IMR-90 (cell line): ENCODE results near the gene SLC28A3. TPM values are rescaled to one million over a fixed set of nuclear protein-coding genes. Genes with fewer than 3 reads are reported as not detected.

Experiments
- ATAC-seq: fragments of 200-7000 bp; cut with Tn5 transposase; 2 replicates; pipeline ENCODE4 v1.9.1; 2020; ENCODE audit warnings: low read depth, mild to moderate bottlenecking, moderate library complexity
- BruUV-seq: library from RNA; stranded (reverse); fragments of 400-500 nt; replicated peaks from 2 replicates; lab custom pipeline; 2021; lab: Mats Ljungman, UMichigan
- CTCF ChIA-PET: fragments of 300-600 bp; formaldehyde crosslinking; extraction: SDS; loops from one replicate; lab custom pipeline; 2021; ENCODE audit warnings: antibody characterized with exemption; lab: Yijun Ruan, JAX
- POLR2A ChIA-PET: fragments of 300-600 bp; sonication (Branson Sonifier 250); formaldehyde crosslinking; loops from one replicate; lab custom pipeline; 2022; ENCODE audit warnings: antibody characterized with exemption; ENCODE audit not compliant: unreplicated experiment; lab: Charles Lee
- DNase-seq: peaks from one replicate; pipeline ENCODE4 v3.0.0; 2013
- H2AFZ ChIP-seq: replicated peaks from 2 replicates; pipeline ENCODE3; 2013; ENCODE audit warnings: low read length, mild to moderate bottlenecking; ENCODE audit not compliant: poor library complexity
- H2AK5ac ChIP-seq: 2 replicates; pipeline ENCODE4 v1.6.1; 2013; ENCODE audit warnings: low read depth, low read length, inconsistent platforms
- H2AK9ac ChIP-seq: replicated peaks from 2 replicates; pipeline ENCODE3; 2013; ENCODE audit warnings: mild to moderate bottlenecking, low read depth, low read length, moderate library complexity; ENCODE audit not compliant: poor library complexity
- H2BK120ac ChIP-seq: 2 replicates; pipeline ENCODE4 v1.6.1; 2013; ENCODE audit warnings: low read depth, low read length, inconsistent platforms
- H2BK15ac ChIP-seq: 3 replicates; pipeline ENCODE4 v1.6.1; 2013; ENCODE audit warnings: low read depth, low read length, inconsistent platforms
- H2BK20ac ChIP-seq: 2 replicates; pipeline ENCODE4 v1.6.1; 2013; ENCODE audit warnings: low read depth, mild to moderate bottlenecking, inconsistent platforms, low read length, moderate library complexity
- H2BK5ac ChIP-seq: 2 replicates; pipeline ENCODE4 v1.6.1; 2013; ENCODE audit warnings: mild to moderate bottlenecking, low read depth, low read length, inconsistent platforms; ENCODE audit not compliant: poor library complexity, severe bottlenecking
- H3K14ac ChIP-seq: replicated peaks from 2 replicates; pipeline ENCODE4 v1.6.1; 2013; ENCODE audit warnings: low read depth, low read length, inconsistent platforms
- H3K18ac ChIP-seq: 2 replicates; pipeline ENCODE4 v1.6.1; 2013; ENCODE audit warnings: low read depth, low read length, control low read depth
- H3K23ac ChIP-seq: 2 replicates; pipeline ENCODE4 v1.6.1; 2013; ENCODE audit warnings: low read depth, low read length, inconsistent platforms
- H3K27ac ChIP-seq: 2 replicates; pipeline ENCODE4 v1.5.1; 2013; ENCODE audit warnings: mild to moderate bottlenecking, control low read depth, low read length; ENCODE audit not compliant: insufficient read depth
- H3K27me3 ChIP-seq: 2 replicates; pipeline ENCODE4 v1.6.1; 2013; ENCODE audit warnings: low read length; ENCODE audit not compliant: control insufficient read depth, insufficient read depth
- H3K36me3 ChIP-seq: 2 replicates; pipeline ENCODE4 v1.6.1; 2013; ENCODE audit warnings: low read length, mixed read lengths; ENCODE audit not compliant: control insufficient read depth, insufficient read depth
- H3K4ac ChIP-seq: 2 replicates; pipeline ENCODE4 v1.6.1; 2013; ENCODE audit warnings: low read depth, low read length, inconsistent platforms
- H3K4me1 ChIP-seq: 2 replicates; pipeline ENCODE4 v1.6.1; 2013; ENCODE audit warnings: low read length, mixed read lengths; ENCODE audit not compliant: control insufficient read depth, insufficient read depth
- H3K4me2 ChIP-seq: 2 replicates; pipeline ENCODE4 v1.6.1; 2013; ENCODE audit warnings: low read depth, mild to moderate bottlenecking, control low read depth, low read length, moderate library complexity
- H3K4me3 ChIP-seq: 2 replicates; pipeline ENCODE4 v1.5.1; 2013; ENCODE audit warnings: low read depth, mild to moderate bottlenecking, control low read depth, low read length, moderate library complexity; ENCODE audit not compliant: insufficient read depth
- H3K56ac ChIP-seq: 2 replicates; pipeline ENCODE4 v1.6.1; 2013; ENCODE audit warnings: low read length, inconsistent platforms; ENCODE audit not compliant: insufficient read depth; ENCODE audit errors: extremely low read depth
- H3K79me1 ChIP-seq, 2 experiments: 2 replicates each; pipeline ENCODE4 v1.6.1; 2013; ENCODE audit warnings: low read length in 2 of 2, inconsistent platforms in 1 of 2, low read depth in 1 of 2
- H3K9ac ChIP-seq: 2 replicates; pipeline ENCODE4 v1.6.1; 2013; ENCODE audit warnings: low read depth, low read length, control low read depth
- H3K9me1 ChIP-seq: 2 replicates; pipeline ENCODE4 v1.6.1; 2013; ENCODE audit warnings: low read length, inconsistent platforms; ENCODE audit not compliant: insufficient read depth
- H3K9me3 ChIP-seq: 2 replicates; pipeline ENCODE4 v1.6.1; 2013; ENCODE audit warnings: low read length; ENCODE audit not compliant: control insufficient read depth, insufficient read depth
- H4K20me1 ChIP-seq: 2 replicates; pipeline ENCODE4 v1.6.1; 2013; ENCODE audit warnings: low read length, inconsistent platforms; ENCODE audit not compliant: insufficient read depth
- H4K5ac ChIP-seq: 2 replicates; pipeline ENCODE4 v1.6.1; 2013; ENCODE audit warnings: mild to moderate bottlenecking, low read depth, low read length, control low read depth
- H4K8ac ChIP-seq, 2 experiments: 2 replicates each; pipeline ENCODE4 v1.6.1; 2013; ENCODE audit warnings: low read depth in 2 of 2, low read length in 2 of 2, control low read depth in 1 of 2, inconsistent platforms in 1 of 2
- H4K91ac ChIP-seq: 2 replicates; pipeline ENCODE4 v1.6.1; 2013; ENCODE audit warnings: low read depth, low read length, inconsistent platforms; ENCODE audit not compliant: insufficient read depth
- BHLHE40 ChIP-seq: fragments of 150-350 bp; IDR thresholded peaks from 2 replicates; pipeline ENCODE4 v1.6.1; 2016; ENCODE audit warnings: mild to moderate bottlenecking, low read depth, low read length
- CEBPB ChIP-seq: IDR thresholded peaks from 2 replicates; pipeline ENCODE4 v1.6.1; 2012; ENCODE audit warnings: low read depth, low read length, improper control_type of control experiment
- CTCF ChIP-seq: conservative IDR thresholded peaks from 2 replicates; pipeline ENCODE4 v1.5.1; 2012; ENCODE audit warnings: mild to moderate bottlenecking, low read depth, low read length, improper control_type of control experiment
- FOS ChIP-seq: fragments of 150-350 bp; IDR thresholded peaks from 2 replicates; pipeline ENCODE4 v1.6.1; 2016; ENCODE audit warnings: low read depth, low read length
- MAFK ChIP-seq: IDR thresholded peaks from 2 replicates; pipeline ENCODE4 v1.6.1; 2012; ENCODE audit warnings: low read depth, low read length, improper control_type of control experiment
- MAZ ChIP-seq: IDR thresholded peaks from 2 replicates; pipeline ENCODE4 v1.6.1; 2012; ENCODE audit warnings: low read depth, mild to moderate bottlenecking, low read length, improper control_type of control experiment, moderate library complexity, borderline replicate concordance
- MXI1 ChIP-seq: IDR thresholded peaks from 2 replicates; pipeline ENCODE4 v1.6.1; 2012; ENCODE audit warnings: low read depth, mild to moderate bottlenecking, low read length, moderate library complexity, borderline replicate concordance
- RAD21 ChIP-seq: IDR thresholded peaks from 2 replicates; pipeline ENCODE4 v1.6.1; 2012; ENCODE audit warnings: low read length, improper control_type of control experiment
- RCOR1 ChIP-seq: IDR thresholded peaks from 2 replicates; pipeline ENCODE4 v1.6.1; 2012; ENCODE audit warnings: mild to moderate bottlenecking, low read length, improper control_type of control experiment; ENCODE audit not compliant: insufficient replicate concordance
- RFX5 ChIP-seq: IDR thresholded peaks from 2 replicates; pipeline ENCODE4 v1.8.0; 2012; ENCODE audit warnings: low read depth, mild to moderate bottlenecking, low read length, moderate library complexity
- SMC3 ChIP-seq: fragments of 150-350 bp; IDR thresholded peaks from 2 replicates; pipeline ENCODE4 v1.6.1; 2016; ENCODE audit warnings: low read depth, mild to moderate bottlenecking, antibody characterized with exemption, low read length, moderate library complexity
- WGBS, 2 experiments: methylation state at CpG; one replicate each; pipeline versions ENCODE4 v1.1.5 to v1.1.7; 2013; ENCODE audit warnings: missing lambda C conversion rate in 2 of 2; ENCODE audit not compliant: insufficient read length in 1 of 2; ENCODE audit errors: extremely low coverage in 2 of 2; 5-methylcytosine and 5-hydroxymethylcytosine counted together
- dilution Hi-C: fragments of 300-500 bp; cut with HindIII; formaldehyde crosslinking; loops from one replicate; pipeline ENCODE4 v1.14.3; 2018; ENCODE audit warnings: low sequenced_read_pairs; ENCODE audit not compliant: unreplicated experiment
- in situ Hi-C: fragments of 300-500 bp; cut with MboI; formaldehyde crosslinking; loops from 3 replicates; pipeline ENCODE4 v1.14.3; 2019; ENCODE audit warnings: low sequenced_read_pairs, inconsistent platforms, mixed read lengths
- intact Hi-C: fragments of 100-400 bp; cut with micrococcal nuclease; formaldehyde crosslinking; loops from 2 replicates; pipeline ENCODE4 v1.10.0; 2022
- polyA plus RNA-seq, 3 experiments: library from polyadenylated mRNA; depleted of rRNA; stranded (reverse); fragments of >200 nt; gene quantifications; 2 replicates each; pipeline ENCODE4 v1.2.3, GENCODE V29; 2012; ENCODE audit warnings: low replicate concordance in 1 of 3
- total RNA-seq: library from RNA; depleted of rRNA; stranded (reverse); fragments of >200 nt; gene quantifications from 2 replicates; pipeline ENCODE4 v1.2.3, GENCODE V29; 2012

The SLC28A3 gene
- total and polyA plus RNA-seq, 2 of the 4 experiments (the other 2 are of a cell fraction): 1.1 to 2.2 TPM

- no peaks in the 10 kb centered on the region for H4K20me1 ChIP-seq
- H3K4me3 ChIP-seq: no peak overlapping the region
- H3K27ac ChIP-seq: no peak overlapping the region
- H3K14ac ChIP-seq: no peak overlapping the region
- ChIA-PET CTCF (interaction anchor here (1.2 kb wide), 1 partner anchor 37 kb away, joined by 3 read pairs; no protein-coding TSS in a partner anchor), POLR2A (no interaction called here)
- no peak overlapping the region for H2BK120ac ChIP-seq
- H4K91ac ChIP-seq: no peak overlapping the region
- H3K23ac ChIP-seq: no peak overlapping the region
- no peak overlapping the region for H2AK9ac ChIP-seq
- H3K79me1 ChIP-seq: no peaks in the 10 kb centered on the region
- TF ChIP-seq MAZ: no peak
- TF ChIP-seq SMC3: no peak
- TF ChIP-seq MAFK: no peak
- TF ChIP-seq CEBPB: no peak
- no peak for TF ChIP-seq FOS
- TF ChIP-seq RCOR1: no peak
- no peak for TF ChIP-seq RFX5
- no peak for TF ChIP-seq MXI1
- no peak for TF ChIP-seq CTCF
- TF ChIP-seq RAD21: no peak
- no peak for TF ChIP-seq BHLHE40
- in situ Hi-C loops (no loop called here), intact Hi-C loops (loop anchor here (5.0 kb wide), 1 partner anchor 336 kb away; no protein-coding TSS in a partner anchor), dilution Hi-C loops (no loop called here)
- ATAC-seq (no peak), DNase-seq (no peak)
- H3K27me3 ChIP-seq: no peaks in the 10 kb centered on the region
- no peak overlapping the region for H2BK5ac ChIP-seq
- H4K5ac ChIP-seq: no peak overlapping the region
- H3K9ac ChIP-seq: no peak overlapping the region
- H3K4me1 ChIP-seq: peaks cover 9% of the 10 kb centered on the region
- no peaks in the 10 kb centered on the region; the same call in 1 of the 2 replicates for H3K9me1 ChIP-seq
- no peak overlapping the region for H4K8ac ChIP-seq
- H2AK5ac ChIP-seq: no peak overlapping the region
- no CpG with 5 or more reads among the region's 4 CpGs for WGBS, 2 experiments
- H3K4me2 ChIP-seq: no peak overlapping the region
- H3K36me3 ChIP-seq: no peaks in the 10 kb centered on the region
- no peaks in the 10 kb centered on the region for H3K9me3 ChIP-seq
- H2BK15ac ChIP-seq: no peak overlapping the region
- H3K56ac ChIP-seq: no peak overlapping the region
- H3K4ac ChIP-seq: no peak overlapping the region
- 0 out of 2 replicates have a peak overlapping the region, but pooled peaks have one; percentile 47 for H2BK20ac ChIP-seq
- no TSS peak for BruUV-seq
- H3K18ac ChIP-seq: no peak overlapping the region
- H2AFZ ChIP-seq: no peak overlapping the region
These were observed 37.5 kb downstream of the SLC28A3 start for GRCh38 chr9:84303061-84303460.
